Measurements from ENCODE around the gene HECTD4.

GRCh38 chr12:112327209-112327938, 54.9 kb downstream of the HECTD4 start:
- TF ChIP-seq, protein P1, sequence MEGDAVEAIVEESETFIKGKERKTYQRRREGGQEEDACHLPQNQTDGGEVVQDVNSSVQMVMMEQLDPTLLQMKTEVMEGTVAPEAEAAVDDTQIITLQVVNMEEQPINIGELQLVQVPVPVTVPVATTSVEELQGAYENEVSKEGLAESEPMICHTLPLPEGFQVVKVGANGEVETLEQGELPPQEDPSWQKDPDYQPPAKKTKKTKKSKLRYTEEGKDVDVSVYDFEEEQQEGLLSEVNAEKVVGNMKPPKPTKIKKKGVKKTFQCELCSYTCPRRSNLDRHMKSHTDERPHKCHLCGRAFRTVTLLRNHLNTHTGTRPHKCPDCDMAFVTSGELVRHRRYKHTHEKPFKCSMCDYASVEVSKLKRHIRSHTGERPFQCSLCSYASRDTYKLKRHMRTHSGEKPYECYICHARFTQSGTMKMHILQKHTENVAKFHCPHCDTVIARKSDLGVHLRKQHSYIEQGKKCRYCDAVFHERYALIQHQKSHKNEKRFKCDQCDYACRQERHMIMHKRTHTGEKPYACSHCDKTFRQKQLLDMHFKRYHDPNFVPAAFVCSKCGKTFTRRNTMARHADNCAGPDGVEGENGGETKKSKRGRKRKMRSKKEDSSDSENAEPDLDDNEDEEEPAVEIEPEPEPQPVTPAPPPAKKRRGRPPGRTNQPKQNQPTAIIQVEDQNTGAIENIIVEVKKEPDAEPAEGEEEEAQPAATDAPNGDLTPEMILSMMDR (conservative IDR thresholded peaks at IDR 0.05; ENCODE audit: low read depth in 2 of 2), result no peak
- no peak for TF ChIP-seq EZH2phosphoT487 (IDR thresholded peaks at IDR 0.05; ENCODE audit: unreplicated experiment)
- no peak for TF ChIP-seq POLR2AphosphoS5 (IDR thresholded peaks at IDR 0.05; ENCODE audit: low read depth)
- TF ChIP-seq REST (IDR thresholded peaks at IDR 0.05; ENCODE audit: unreplicated experiment), result no peak
- TF ChIP-seq EZH2 (IDR thresholded peaks at IDR 0.05; ENCODE audit: low read depth, unreplicated experiment), result no peak
- TF ChIP-seq ZNF462 (CRISPR knock-in tag; IDR thresholded peaks at IDR 0.05), result no peak
- TF ChIP-seq CREB1 (CRISPR knock-in tag; IDR thresholded peaks at IDR 0.05; ENCODE audit: low read depth), result no peak
- TF ChIP-seq ZNF331 (CRISPR knock-in tag; IDR thresholded peaks at IDR 0.05; ENCODE audit: low read depth), result no peak

Measured in GM23338 (cell line).